NT2/D1 (cell line): ENCODE results near the gene FARP1.
"Not testable (repeated sequence)": the region's sequence is repeated elsewhere in the genome, so short reads cannot be mapped to it uniquely, and the experiment has no call there.

Experiments
- DNase-seq: peaks from one replicate; pipeline ENCODE4 v3.0.0-alpha.2; 2011; ENCODE audit warnings: low read depth, low spot score
- H3K27me3 ChIP-seq: 2 replicates; pipeline ENCODE4 v1.6.0; 2011; ENCODE audit warnings: mild to moderate bottlenecking; ENCODE audit not compliant: insufficient read length, insufficient read depth
- H3K36me3 ChIP-seq: 2 replicates; pipeline ENCODE4 v1.6.1; 2011; ENCODE audit warnings: mild to moderate bottlenecking, low read length, mixed read lengths; ENCODE audit not compliant: insufficient read depth, insufficient read length
- H3K4me1 ChIP-seq: 2 replicates; pipeline ENCODE4 v1.5.1; 2011; ENCODE audit not compliant: insufficient read depth, insufficient read length
- H3K4me3 ChIP-seq: 2 replicates; pipeline ENCODE4 v1.5.1; 2011; ENCODE audit warnings: low read depth; ENCODE audit not compliant: insufficient read length
- H3K9ac ChIP-seq: 2 replicates; pipeline ENCODE4 v1.6.0; 2011; ENCODE audit warnings: low read depth; ENCODE audit not compliant: insufficient read length
- H3K9me3 ChIP-seq: 2 replicates; pipeline ENCODE4 v1.5.1; 2011; ENCODE audit warnings: mild to moderate bottlenecking, low read length; ENCODE audit not compliant: insufficient read depth
- SUZ12 ChIP-seq: IDR thresholded peaks from 2 replicates; pipeline ENCODE4 v1.6.1; 2011; ENCODE audit not compliant: insufficient read length, insufficient read depth; ENCODE audit errors: extremely low read depth
- YY1 ChIP-seq: IDR thresholded peaks from 2 replicates; pipeline ENCODE4 v1.6.1; 2011; ENCODE audit not compliant: insufficient read length, insufficient read depth
- ZNF274 ChIP-seq: IDR thresholded peaks from 2 replicates; pipeline ENCODE4 v1.6.1; 2011; ENCODE audit warnings: mild to moderate bottlenecking, low read depth, low read length

FARP1 gene

DNA sequence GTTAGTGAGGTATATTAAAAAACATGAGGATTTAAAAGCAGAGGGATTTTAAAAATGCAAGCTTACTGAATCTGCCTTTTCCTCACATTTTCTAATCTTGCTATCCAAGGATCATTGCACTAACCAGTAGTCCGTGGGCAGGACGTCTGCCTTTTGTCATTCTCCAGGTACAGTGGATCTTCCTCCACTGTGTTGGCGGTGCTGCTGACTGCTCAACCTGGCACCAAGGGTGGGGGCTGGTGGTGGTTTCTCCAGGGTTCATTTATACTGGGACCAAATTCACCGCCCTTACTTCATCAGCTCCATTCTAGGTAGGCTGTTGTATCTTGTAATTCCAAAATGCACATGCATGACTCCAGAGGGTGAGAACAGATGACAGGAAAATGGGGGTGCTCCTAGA lies 264.7 kb downstream of the FARP1 start:
- no peak for DNase-seq
- Histone ChIP-seq H3K9ac (no peak overlapping the region), H3K36me3 (peaks cover 25% of the 10 kb centered on the region), H3K9me3 (no peaks in the 10 kb centered on the region), H3K4me3 (no peak overlapping the region), H3K4me1 (no peaks in the 10 kb centered on the region), H3K27me3 (no peaks in the 10 kb centered on the region)
- TF ChIP-seq YY1 (no peak), SUZ12 (no peak), ZNF274 (no peak)

DNA sequence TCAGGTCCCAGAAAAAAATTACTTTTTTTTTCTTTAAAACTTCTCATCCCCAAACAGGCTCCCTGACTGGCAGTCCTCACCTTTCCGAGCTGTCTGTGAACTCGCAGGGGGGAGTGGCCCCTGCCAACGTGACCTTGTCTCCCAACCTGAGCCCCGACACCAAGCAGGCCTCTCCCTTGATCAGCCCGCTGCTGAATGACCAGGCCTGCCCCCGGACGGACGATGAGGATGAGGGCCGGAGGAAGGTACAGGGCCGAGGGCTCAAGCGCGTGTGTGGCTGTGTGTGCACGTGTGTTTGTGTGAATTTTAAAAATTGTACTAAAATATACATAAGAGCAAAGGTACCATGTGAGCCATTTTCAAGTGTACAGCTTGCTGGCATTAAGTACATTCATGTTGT lies 266.4 kb downstream of the FARP1 start:
- no peak overlapping the region for H3K9ac ChIP-seq
- DNase-seq = no peak
- H3K4me3 ChIP-seq = no peak overlapping the region
- H3K27me3 ChIP-seq = no peaks in the 10 kb centered on the region
- peaks cover 21% of the 10 kb centered on the region for H3K36me3 ChIP-seq
- TF ChIP-seq SUZ12 (no peak), ZNF274 (no peak), YY1 (no peak)
- no peaks in the 10 kb centered on the region for H3K9me3 ChIP-seq
- H3K4me1 ChIP-seq = no peaks in the 10 kb centered on the region

DNA sequence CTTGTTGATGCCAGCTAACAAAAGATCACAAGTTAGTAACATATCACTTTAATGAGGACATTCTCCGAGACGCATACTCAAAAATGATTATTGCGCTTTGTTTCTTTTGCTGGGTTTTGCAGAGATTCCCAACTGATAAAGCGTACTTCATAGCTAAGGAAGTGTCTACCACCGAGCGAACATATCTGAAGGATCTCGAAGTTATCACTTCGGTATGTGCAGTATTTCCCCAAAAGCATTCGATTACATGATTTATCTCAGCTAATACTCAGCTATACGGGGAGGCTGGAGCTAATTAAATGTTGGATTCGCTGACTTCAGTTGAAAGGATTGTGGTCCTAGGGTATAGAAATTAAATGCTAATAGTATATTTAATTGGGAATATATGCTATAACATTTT lies 267.7 kb downstream of the FARP1 start:
- DNase-seq = no peak
- Histone ChIP-seq H3K9ac (no peak overlapping the region), H3K27me3 (no peaks in the 10 kb centered on the region), H3K36me3 (peaks cover 33% of the 10 kb centered on the region), H3K4me1 (no peaks in the 10 kb centered on the region), H3K9me3 (no peaks in the 10 kb centered on the region), H3K4me3 (no peak overlapping the region)
- TF ChIP-seq YY1 (no peak), ZNF274 (no peak), SUZ12 (no peak)

DNA sequence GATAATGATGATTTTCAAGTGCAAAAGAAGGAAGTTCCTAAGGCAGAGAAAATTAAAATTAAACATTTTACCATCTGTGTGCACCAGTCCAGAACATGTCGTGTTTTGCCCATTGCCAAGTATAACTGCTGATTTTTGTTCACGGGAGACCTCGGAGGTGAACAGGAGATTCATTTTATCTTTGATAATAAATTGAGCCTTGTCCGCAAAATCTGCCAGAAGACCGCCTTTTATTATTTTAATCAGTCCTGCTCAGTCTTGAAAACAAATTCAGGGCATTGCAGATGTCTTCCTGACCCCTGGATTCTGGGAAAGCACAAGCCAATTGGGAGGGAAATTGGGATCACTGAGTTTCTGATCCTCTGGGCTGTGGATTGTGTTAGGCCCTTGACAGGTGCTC lies 268.1 kb downstream of the FARP1 start:
- no peak overlapping the region for H3K4me3 ChIP-seq

DNA sequence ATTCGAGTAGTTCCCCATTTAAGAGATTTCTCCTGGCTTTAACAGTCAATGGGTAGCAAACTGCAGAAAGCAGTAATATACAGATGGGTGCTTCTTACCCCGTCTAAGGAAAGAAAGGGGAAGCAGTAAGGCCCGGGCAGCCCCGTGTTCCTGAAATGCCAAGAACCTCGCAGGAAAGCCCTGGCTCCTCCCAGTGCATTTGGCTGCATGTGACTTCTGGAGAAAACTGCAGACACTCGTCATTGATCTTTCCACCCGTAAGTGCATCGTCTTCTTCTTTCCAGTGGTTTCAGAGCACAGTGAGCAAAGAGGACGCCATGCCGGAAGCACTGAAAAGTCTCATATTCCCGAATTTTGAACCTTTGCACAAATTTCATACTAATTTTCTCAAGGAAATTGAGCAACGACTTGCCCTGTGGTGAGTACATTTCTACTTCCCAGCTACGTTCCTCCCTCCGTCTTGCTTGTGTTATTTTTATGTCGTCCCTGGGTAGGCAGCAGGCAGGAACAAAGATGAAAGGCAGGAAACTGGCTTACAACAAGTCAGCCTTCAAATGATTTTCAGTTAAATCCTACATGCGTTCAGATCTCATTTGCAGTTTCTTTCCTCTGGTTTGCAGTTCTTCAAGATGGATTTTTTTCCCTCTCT lies 268.8 kb downstream of the FARP1 start:
- DNase-seq = no peak
- no peaks in the 10 kb centered on the region for H3K27me3 ChIP-seq
- peaks cover under 1% of the 10 kb centered on the region; the same call in 1 of the 2 replicates for H3K9me3 ChIP-seq
- TF ChIP-seq YY1 (no peak), SUZ12 (no peak), ZNF274 (no peak)
- H3K9ac ChIP-seq = no peak overlapping the region
- no peaks in the 10 kb centered on the region for H3K4me1 ChIP-seq
- no peak overlapping the region for H3K4me3 ChIP-seq
- H3K36me3 ChIP-seq = peaks cover 42% of the 10 kb centered on the region

More for the DNA sequence above, 268.1 kb downstream of the FARP1 start:
- H3K9ac ChIP-seq = no peak overlapping the region
- DNase-seq = no peak
- H3K4me1 ChIP-seq = no peaks in the 10 kb centered on the region
- no peaks in the 10 kb centered on the region for H3K9me3 ChIP-seq
- H3K27me3 ChIP-seq = no peaks in the 10 kb centered on the region
- no peak for TF ChIP-seq ZNF274
- TF ChIP-seq SUZ12 = no peak
- TF ChIP-seq YY1 = no peak
- peaks cover 36% of the 10 kb centered on the region for H3K36me3 ChIP-seq

DNA sequence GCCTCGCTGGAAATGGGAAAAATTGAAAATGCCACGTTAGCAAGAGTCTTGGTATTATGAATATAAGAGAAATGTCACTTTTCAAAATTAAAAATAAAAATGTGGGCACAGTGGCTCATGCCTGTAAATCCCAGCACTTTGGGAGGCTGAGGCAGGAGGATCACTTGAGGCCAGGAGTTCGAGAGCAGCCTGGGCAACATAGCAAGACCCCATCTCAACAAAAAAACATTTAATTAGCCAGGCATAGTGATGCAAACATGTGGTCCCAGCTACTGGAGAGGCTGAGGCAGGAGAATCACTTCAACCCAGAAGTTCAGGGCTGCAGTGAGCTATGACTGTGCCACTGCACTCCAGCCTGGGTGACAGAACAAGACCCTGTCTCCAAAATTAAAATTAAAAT lies 270.4 kb downstream of the FARP1 start:
- H3K9ac ChIP-seq, H3K4me3 ChIP-seq, H3K27me3 ChIP-seq, H3K4me1 ChIP-seq, H3K9me3 ChIP-seq, DNase-seq: not testable (repeated sequence)
- H3K36me3 ChIP-seq = peaks cover 42% of the 10 kb centered on the region

DNA sequence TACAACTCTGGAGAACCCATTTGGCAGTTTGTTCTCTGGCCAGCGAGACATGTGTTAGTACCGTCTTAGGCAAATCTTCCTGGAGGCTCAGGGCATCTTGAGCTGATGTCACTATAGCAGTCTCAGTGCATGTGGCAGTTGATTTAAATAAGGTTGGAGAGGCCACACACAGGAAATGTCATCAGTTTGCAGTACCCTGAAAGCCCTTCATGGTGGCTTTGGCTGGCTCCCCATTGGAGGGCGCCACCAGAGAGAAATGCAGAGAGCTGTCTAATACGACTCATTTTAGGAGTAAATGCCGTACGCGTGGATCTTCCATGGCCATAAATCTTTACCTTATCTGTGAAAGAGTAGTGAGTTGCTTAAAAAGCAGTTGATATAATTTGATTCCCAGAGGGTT lies 270.9 kb downstream of the FARP1 start:
- no peaks in the 10 kb centered on the region for H3K4me1 ChIP-seq
- H3K9ac ChIP-seq = no peak overlapping the region
- no peaks in the 10 kb centered on the region for H3K27me3 ChIP-seq
- peaks cover 42% of the 10 kb centered on the region for H3K36me3 ChIP-seq
- H3K9me3 ChIP-seq = peaks cover 5% of the 10 kb centered on the region; the same call in 1 of the 2 replicates
- TF ChIP-seq YY1 (no peak), ZNF274 (no peak), SUZ12 (no peak)
- no peak for DNase-seq
- H3K4me3 ChIP-seq = no peak overlapping the region
